CD4-positive, alpha-beta T cell (primary cell): ENCODE results near the gene EXOC6. TPM values are rescaled to one million over a fixed set of nuclear protein-coding genes. Genes with fewer than 3 reads are reported as not detected.
A peak's percentile ranks its signal among the peaks of the same experiment; 100 is the strongest.

Experiments used
- ATAC-seq: fragments of 200-7000 bp; cut with Tn5 transposase; one replicate; pipeline ENCODE4 v1.10.0; 2022; ENCODE audit warnings: mild to moderate bottlenecking; ENCODE audit not compliant: poor library complexity
- CTCF ChIA-PET: fragments of 350-600 bp; sonication (Branson Sonifier 250); formaldehyde crosslinking; loops from one replicate; lab custom pipeline; 2021; ENCODE audit warnings: antibody characterized with exemption, inconsistent platforms; lab: Charles Lee
- POLR2A ChIA-PET: fragments of 350-600 bp; sonication (Branson Sonifier 250); formaldehyde crosslinking; loops from one replicate; lab custom pipeline; 2021; ENCODE audit warnings: antibody characterized with exemption, inconsistent platforms; lab: Charles Lee
- DNase-seq, 14 experiments: peaks; one replicate each; pipeline ENCODE4 v3.0.0-alpha.2; 2013 to 2020; ENCODE audit warnings: mixed read lengths in 2 of 14
- H3K27ac ChIP-seq, 2 donors: one replicate each; pipeline versions ENCODE4 v1.5.1 to v1.7.0; 2013; ENCODE audit warnings: low read length in 2 of 2, low read depth in 1 of 2, mild to moderate bottlenecking in 1 of 2
- H3K27me3 ChIP-seq, 2 experiments: 1 replicate in 1 of 2; 2 replicates in 1 of 2; pipeline versions ENCODE4 v1.6.1 to v1.7.0; 2013; ENCODE audit warnings: low read length in 2 of 2, control low read depth in 1 of 2, mild to moderate bottlenecking in 1 of 2, moderate library complexity in 1 of 2; ENCODE audit not compliant: insufficient read depth in 2 of 2, control insufficient read depth in 1 of 2
- H3K36me3 ChIP-seq: one replicate; pipeline ENCODE4 v1.6.1; 2013; ENCODE audit warnings: low read length, control low read depth; ENCODE audit not compliant: insufficient read depth
- H3K4me1 ChIP-seq: one replicate; pipeline ENCODE4 v1.6.1; 2013; ENCODE audit warnings: low read length, control low read depth; ENCODE audit not compliant: insufficient read depth
- H3K4me3 ChIP-seq: one replicate; pipeline ENCODE4 v1.5.1; 2013; ENCODE audit warnings: mild to moderate bottlenecking, low read length, moderate library complexity
- H3K9me3 ChIP-seq, 2 experiments: 1 replicate in 1 of 2; 2 replicates in 1 of 2; pipeline versions ENCODE4 v1.6.1 to v1.7.0; 2013; ENCODE audit warnings: low read length in 2 of 2, mild to moderate bottlenecking in 2 of 2, control low read depth in 1 of 2, moderate library complexity in 1 of 2; ENCODE audit not compliant: control insufficient read depth in 1 of 2, insufficient read depth in 1 of 2
- H3K27ac Mint-ChIP-seq: one replicate; pipeline ENCODE4 v1.8.0; 2020; ENCODE audit warnings: mixed read lengths
- H3K27me3 Mint-ChIP-seq: one replicate; pipeline ENCODE4 v1.8.0; 2021; ENCODE audit warnings: mixed read lengths
- H3K36me3 Mint-ChIP-seq: one replicate; pipeline ENCODE4 v1.8.0; 2021; ENCODE audit warnings: low read depth, mixed read lengths
- H3K4me1 Mint-ChIP-seq: one replicate; pipeline ENCODE4 v1.8.0; 2021; ENCODE audit warnings: low read depth, mixed read lengths
- H3K4me3 Mint-ChIP-seq: one replicate; pipeline ENCODE4 v1.8.0; 2020; ENCODE audit warnings: mild to moderate bottlenecking, mixed read lengths
- H3K9me3 Mint-ChIP-seq: one replicate; pipeline ENCODE4 v1.8.0; 2020; ENCODE audit warnings: mixed read lengths
- intact Hi-C, 2 experiments: fragments of 100-400 bp; cut with DNase I in 1 of 2; cut with micrococcal nuclease in 1 of 2; formaldehyde crosslinking; loops; one replicate each; pipeline versions ENCODE4 v1.15.1 to v1.9.0; 2023 to 2025; cut with DNase I, micrococcal nuclease
- total RNA-seq, 174 experiments: library from RNA in 2 of 174; stranded (reverse) in 2 of 174; gene quantifications; one replicate each; pipeline ENCODE4 v1.2.3 and lab custom pipeline; 2021 to 2026
- TF ChIP-seq, protein P1 (sequence below): fragments of 200-600 bp; IDR thresholded peaks from one replicate; pipeline ENCODE4 v1.8.0; 2022; ENCODE audit warnings: antibody characterized with exemption, mild to moderate bottlenecking

The EXOC6 gene
- total RNA-seq, 2 experiments from 2014 or later: 6.6 to 7.4 TPM

DNA sequence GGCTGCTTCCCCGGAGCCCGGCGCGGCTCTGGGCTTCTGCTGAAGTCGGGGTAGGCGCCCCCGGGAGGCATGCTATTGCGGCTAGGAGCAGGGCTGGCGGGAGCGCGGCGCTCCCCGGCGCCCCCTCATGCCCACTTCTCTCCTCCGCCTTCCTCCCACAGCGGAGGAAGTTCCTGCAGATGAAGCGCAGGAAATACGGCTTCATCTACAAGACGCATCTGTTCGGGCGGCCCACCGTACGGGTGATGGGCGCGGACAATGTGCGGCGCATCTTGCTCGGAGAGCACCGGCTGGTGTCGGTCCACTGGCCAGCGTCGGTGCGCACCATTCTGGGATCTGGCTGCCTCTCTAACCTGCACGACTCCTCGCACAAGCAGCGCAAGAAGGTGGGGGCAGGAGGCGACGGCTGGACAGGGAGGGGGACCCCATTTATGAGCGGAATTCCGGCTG lies 225.9 kb downstream of the EXOC6 start:
- no peak overlapping the region for H3K4me3 ChIP-seq

DNA sequence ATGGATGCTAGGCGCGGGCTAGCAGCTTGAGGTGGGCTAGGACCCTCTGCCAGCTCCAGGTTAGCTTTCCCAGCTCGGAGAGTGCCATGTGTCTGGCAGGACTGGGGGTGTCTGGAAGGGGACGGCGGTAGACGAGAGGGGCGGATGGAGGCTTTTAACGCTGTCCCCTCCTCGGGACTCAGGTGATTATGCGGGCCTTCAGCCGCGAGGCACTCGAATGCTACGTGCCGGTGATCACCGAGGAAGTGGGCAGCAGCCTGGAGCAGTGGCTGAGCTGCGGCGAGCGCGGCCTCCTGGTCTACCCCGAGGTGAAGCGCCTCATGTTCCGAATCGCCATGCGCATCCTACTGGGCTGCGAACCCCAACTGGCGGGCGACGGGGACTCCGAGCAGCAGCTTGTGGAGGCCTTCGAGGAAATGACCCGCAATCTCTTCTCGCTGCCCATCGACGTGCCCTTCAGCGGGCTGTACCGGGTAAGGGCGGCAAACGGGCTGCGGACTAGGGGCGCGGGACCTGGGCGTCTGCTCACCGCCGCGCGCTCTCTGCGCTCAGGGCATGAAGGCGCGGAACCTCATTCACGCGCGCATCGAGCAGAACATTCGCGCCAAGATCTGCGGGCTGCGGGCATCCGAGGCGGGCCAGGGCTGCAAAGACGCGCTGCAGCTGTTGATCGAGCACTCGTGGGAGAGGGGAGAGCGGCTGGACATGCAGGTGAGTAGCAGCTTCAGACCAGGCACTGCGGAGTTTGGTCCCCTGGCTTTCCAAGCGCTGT lies 226.5 kb downstream of the EXOC6 start:
- Mint-ChIP-seq H3K9me3 (no peaks in the 10 kb centered on the region), H3K4me1 (peaks cover 27% of the 10 kb centered on the region), H3K4me3 (no peak overlapping the region), H3K36me3 (no peaks in the 10 kb centered on the region), H3K27ac (no peak overlapping the region), H3K27me3 (peaks cover 78% of the 10 kb centered on the region)
- ATAC-seq (no peak), DNase-seq (no peak)
- intact Hi-C loops: no loop called here
- Histone ChIP-seq H3K4me3 (no peak overlapping the region), H3K27me3 (peaks cover 69 to 84% of the 10 kb centered on the region in 2 experiments), H3K9me3 (peaks cover 0 to 11% of the 10 kb centered on the region in 2 experiments), H3K36me3 (no peaks in the 10 kb centered on the region), H3K4me1 (peaks cover 39% of the 10 kb centered on the region), H3K27ac (no peak overlapping the region)
- ChIA-PET POLR2A (no interaction called here), CTCF (no interaction called here)
- TF ChIP-seq, protein P1, sequence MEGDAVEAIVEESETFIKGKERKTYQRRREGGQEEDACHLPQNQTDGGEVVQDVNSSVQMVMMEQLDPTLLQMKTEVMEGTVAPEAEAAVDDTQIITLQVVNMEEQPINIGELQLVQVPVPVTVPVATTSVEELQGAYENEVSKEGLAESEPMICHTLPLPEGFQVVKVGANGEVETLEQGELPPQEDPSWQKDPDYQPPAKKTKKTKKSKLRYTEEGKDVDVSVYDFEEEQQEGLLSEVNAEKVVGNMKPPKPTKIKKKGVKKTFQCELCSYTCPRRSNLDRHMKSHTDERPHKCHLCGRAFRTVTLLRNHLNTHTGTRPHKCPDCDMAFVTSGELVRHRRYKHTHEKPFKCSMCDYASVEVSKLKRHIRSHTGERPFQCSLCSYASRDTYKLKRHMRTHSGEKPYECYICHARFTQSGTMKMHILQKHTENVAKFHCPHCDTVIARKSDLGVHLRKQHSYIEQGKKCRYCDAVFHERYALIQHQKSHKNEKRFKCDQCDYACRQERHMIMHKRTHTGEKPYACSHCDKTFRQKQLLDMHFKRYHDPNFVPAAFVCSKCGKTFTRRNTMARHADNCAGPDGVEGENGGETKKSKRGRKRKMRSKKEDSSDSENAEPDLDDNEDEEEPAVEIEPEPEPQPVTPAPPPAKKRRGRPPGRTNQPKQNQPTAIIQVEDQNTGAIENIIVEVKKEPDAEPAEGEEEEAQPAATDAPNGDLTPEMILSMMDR: no peak

More for the DNA sequence above, 225.9 kb downstream of the EXOC6 start:
- no peak overlapping the region for H3K27ac ChIP-seq
- Mint-ChIP-seq H3K4me3 (no peak overlapping the region), H3K9me3 (no peaks in the 10 kb centered on the region), H3K27me3 (peaks cover 76% of the 10 kb centered on the region), H3K36me3 (no peaks in the 10 kb centered on the region), H3K4me1 (peaks cover 27% of the 10 kb centered on the region), H3K27ac (no peak overlapping the region)
- ChIA-PET CTCF (no interaction called here), POLR2A (no interaction called here)
- peaks cover 0 to 11% of the 10 kb centered on the region in 2 experiments for H3K9me3 ChIP-seq
- intact Hi-C loops: no loop called here
- H3K4me1 ChIP-seq: peaks cover 39% of the 10 kb centered on the region
- TF ChIP-seq, protein P1: no peak
- H3K36me3 ChIP-seq: no peaks in the 10 kb centered on the region
- DNase-seq: peak in 3 of 14 experiments; percentile 3 to 16 (median 15)
- peaks cover 67 to 84% of the 10 kb centered on the region in 2 experiments for H3K27me3 ChIP-seq
- ATAC-seq: no peak

DNA sequence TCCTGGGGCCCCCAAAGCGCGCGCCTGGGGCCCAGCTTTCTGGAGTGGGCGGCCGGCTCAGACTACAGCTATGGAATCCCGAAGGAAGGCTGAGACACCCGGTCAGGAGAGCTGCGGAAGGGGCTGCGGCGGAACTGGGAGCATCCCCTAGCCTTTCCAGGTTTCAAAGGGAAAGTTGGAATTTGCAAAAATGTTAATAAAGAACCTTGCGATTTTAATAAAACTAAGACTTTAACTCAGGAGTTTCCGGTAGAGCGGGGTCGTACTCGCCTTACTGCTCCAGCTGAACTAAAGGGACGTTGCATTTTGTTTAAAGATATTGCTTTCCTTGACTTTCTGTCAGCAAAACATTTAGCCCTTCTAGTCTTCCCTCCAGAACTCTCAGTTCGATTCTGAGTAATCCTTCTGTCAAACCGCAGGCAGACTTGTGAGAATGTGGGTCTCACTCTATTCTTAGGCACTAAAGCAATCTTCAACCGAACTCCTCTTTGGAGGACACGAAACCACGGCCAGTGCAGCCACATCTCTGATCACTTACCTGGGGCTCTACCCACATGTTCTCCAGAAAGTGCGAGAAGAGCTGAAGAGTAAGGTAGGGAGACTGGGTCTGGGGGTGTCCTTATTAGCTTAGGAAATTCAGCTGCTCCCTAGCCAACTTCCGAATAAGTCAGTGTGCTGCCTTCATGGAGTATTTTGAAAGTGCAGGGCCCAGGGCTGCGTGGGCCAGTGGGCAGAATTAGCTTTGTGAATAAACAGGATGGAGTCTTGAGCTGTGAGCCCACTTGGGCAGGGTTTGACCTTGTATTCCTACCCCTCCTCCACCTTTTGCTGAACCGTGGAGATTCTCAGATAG lies 227.3 kb downstream of the EXOC6 start:
- no peaks in the 10 kb centered on the region for H3K36me3 ChIP-seq
- Mint-ChIP-seq H3K27ac (no peak overlapping the region), H3K9me3 (no peaks in the 10 kb centered on the region), H3K4me1 (peaks cover 25% of the 10 kb centered on the region), H3K27me3 (peaks cover 78% of the 10 kb centered on the region), H3K36me3 (no peaks in the 10 kb centered on the region), H3K4me3 (no peak overlapping the region)
- peaks cover 46% of the 10 kb centered on the region for H3K4me1 ChIP-seq
- no peak for ATAC-seq
- ChIA-PET CTCF (interaction anchor here (0.6 kb wide), 1 partner anchor 1826 kb away, joined by 3 read pairs; no protein-coding TSS in a partner anchor), POLR2A (no interaction called here)
- intact Hi-C loops: no loop called here
- no peak for DNase-seq
- H3K27ac ChIP-seq: no peak overlapping the region
- peaks cover 0 to 11% of the 10 kb centered on the region in 2 experiments for H3K9me3 ChIP-seq
- TF ChIP-seq, protein P1: no peak
- H3K27me3 ChIP-seq: peaks cover 62 to 82% of the 10 kb centered on the region in 2 experiments
- H3K4me3 ChIP-seq: no peak overlapping the region
